Measurements from ENCODE around the gene SCRT2.

The SCRT2 gene

GRCh38 chr20:671252-672030 is 4.2 kb downstream of the SCRT2 start:
- peak; percentile 42 to 61 for DNase-seq
- TF ChIP-seq GATA1 (IDR thresholded peaks at IDR 0.05; ENCODE audit: low read depth, low read length) (no peak), POLR2A (IDR thresholded peaks at IDR 0.05; ENCODE audit: low read length) (no peak)

- no peak for TF ChIP-seq GATA1 (IDR thresholded peaks at IDR 0.05; ENCODE audit: low read depth, low read length)
- no peak for TF ChIP-seq POLR2A (IDR thresholded peaks at IDR 0.05; ENCODE audit: low read length)
- no peak for DNase-seq
Measured at GRCh38 chr20:669573-669972, 6.0 kb downstream of the SCRT2 start.

- no peak for DNase-seq
- no peak for TF ChIP-seq GATA1 (IDR thresholded peaks at IDR 0.05; ENCODE audit: low read depth, low read length)
- TF ChIP-seq POLR2A (IDR thresholded peaks at IDR 0.05; ENCODE audit: low read length): no peak
Measured at GRCh38 chr20:668638-669037, 7.0 kb downstream of the SCRT2 start.

GRCh38 chr20:668050-668449 is 7.6 kb downstream of the SCRT2 start:
- no peak for TF ChIP-seq POLR2A (IDR thresholded peaks at IDR 0.05; ENCODE audit: low read length)
- DNase-seq: no peak

- no peak for TF ChIP-seq GATA1 (IDR thresholded peaks at IDR 0.05; ENCODE audit: low read depth, low read length)
- TF ChIP-seq POLR2A (IDR thresholded peaks at IDR 0.05; ENCODE audit: low read length): no peak
- DNase-seq: peak; percentile 74 to 91
Measured at GRCh38 chr20:667351-668034, 8.1 kb downstream of the SCRT2 start.

- peak in 1 of 2 experiments; percentile 46 for DNase-seq
- TF ChIP-seq GATA1 (IDR thresholded peaks at IDR 0.05; ENCODE audit: low read depth, low read length): no peak
- no peak for TF ChIP-seq POLR2A (IDR thresholded peaks at IDR 0.05; ENCODE audit: low read length)
Measured at GRCh38 chr20:666877-667276, 8.7 kb downstream of the SCRT2 start.

- DNase-seq: no peak
- no peak for TF ChIP-seq POLR2A (IDR thresholded peaks at IDR 0.05; ENCODE audit: low read length)
- no peak for TF ChIP-seq GATA1 (IDR thresholded peaks at IDR 0.05; ENCODE audit: low read depth, low read length)
Measured at GRCh38 chr20:665276-665675, 10.3 kb downstream of the SCRT2 start.

- TF ChIP-seq GATA1 (IDR thresholded peaks at IDR 0.05; ENCODE audit: low read depth, low read length) (no peak), POLR2A (IDR thresholded peaks at IDR 0.05; ENCODE audit: low read length) (no peak)
- no peak for DNase-seq
Measured at GRCh38 chr20:664576-664975, 11.0 kb downstream of the SCRT2 start.

GRCh38 chr20:664151-664550 is 11.5 kb downstream of the SCRT2 start:
- DNase-seq: no peak
- TF ChIP-seq GATA1 (IDR thresholded peaks at IDR 0.05; ENCODE audit: low read depth, low read length): no peak
- no peak for TF ChIP-seq POLR2A (IDR thresholded peaks at IDR 0.05; ENCODE audit: low read length)

GRCh38 chr20:663315-664090 is 12.1 kb downstream of the SCRT2 start:
- no peak for TF ChIP-seq GATA1 (IDR thresholded peaks at IDR 0.05; ENCODE audit: low read depth, low read length)
- no peak for TF ChIP-seq POLR2A (IDR thresholded peaks at IDR 0.05; ENCODE audit: low read length)
- peak; percentile 69 to 71 for DNase-seq

GRCh38 chr20:662277-663192 is 13.1 kb downstream of the SCRT2 start:
- TF ChIP-seq GATA1 (IDR thresholded peaks at IDR 0.05; ENCODE audit: low read depth, low read length): no peak
- no peak for TF ChIP-seq POLR2A (IDR thresholded peaks at IDR 0.05; ENCODE audit: low read length)
- no peak for DNase-seq

- TF ChIP-seq POLR2A (IDR thresholded peaks at IDR 0.05; ENCODE audit: low read length): no peak
- TF ChIP-seq GATA1 (IDR thresholded peaks at IDR 0.05; ENCODE audit: low read depth, low read length): no peak
Measured at GRCh38 chr20:661474-662270, 13.9 kb downstream of the SCRT2 start.

More at GRCh38 chr20:661474-662270, 13.9 kb downstream of the SCRT2 start:
- peak in 1 of 2 experiments; percentile 30 for DNase-seq

All from erythroblast (primary cell).